HG02852 (cell line): Measurements from ENCODE around the gene IWS1.

Experiments
- ATAC-seq: cut with Tn5 transposase; IDR thresholded peaks from one replicate; pipeline ENCODE4 v1.9.1; 2021; ENCODE audit warnings: mild to moderate bottlenecking, moderate library complexity; ENCODE audit not compliant: unreplicated experiment

IWS1 gene

DNA sequence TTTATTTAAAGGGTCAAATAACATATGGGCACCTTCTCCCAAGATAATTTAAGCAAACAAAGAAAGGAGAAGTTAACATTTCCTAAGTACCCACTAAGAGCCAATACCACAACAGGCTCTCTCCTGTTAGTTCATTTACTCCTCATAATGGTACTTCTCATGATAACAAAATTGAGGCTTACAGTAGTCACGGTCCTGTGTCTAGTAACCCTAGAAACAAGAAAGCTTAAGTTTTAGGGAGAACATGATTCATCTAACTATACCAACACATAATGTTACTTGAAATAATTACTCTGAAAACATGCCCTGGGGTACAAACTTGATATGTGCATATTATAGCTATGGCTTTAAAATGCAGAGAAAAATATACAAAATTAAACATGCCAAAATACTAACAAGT is 19.8 kb downstream of the IWS1 start:
- ATAC-seq = no peak

GRCh38 chr2:127504552-127505430 is 21.5 kb downstream of the IWS1 start:
- ATAC-seq = no peak

GRCh38 chr2:127503491-127503890 is 22.8 kb downstream of the IWS1 start:
- ATAC-seq = no peak

DNA sequence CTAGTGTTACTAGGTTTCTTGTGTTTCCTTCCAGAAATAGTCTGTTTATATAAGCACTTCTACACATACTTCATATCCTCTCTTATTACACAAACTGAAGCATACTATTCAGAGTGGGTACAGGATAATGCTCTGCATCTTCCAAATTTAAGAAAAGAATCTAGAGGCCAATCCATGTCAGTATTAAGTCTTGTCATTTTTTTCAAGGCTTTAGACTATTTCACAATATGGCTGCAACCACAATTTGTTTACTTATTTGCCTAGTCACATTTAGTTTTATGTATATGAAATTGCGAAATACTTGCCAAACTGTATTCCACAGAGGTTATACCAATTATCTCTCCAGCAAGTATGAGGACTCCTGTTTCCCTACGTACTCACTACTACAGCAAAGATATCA is 27.9 kb downstream of the IWS1 start:
- ATAC-seq = no peak

DNA sequence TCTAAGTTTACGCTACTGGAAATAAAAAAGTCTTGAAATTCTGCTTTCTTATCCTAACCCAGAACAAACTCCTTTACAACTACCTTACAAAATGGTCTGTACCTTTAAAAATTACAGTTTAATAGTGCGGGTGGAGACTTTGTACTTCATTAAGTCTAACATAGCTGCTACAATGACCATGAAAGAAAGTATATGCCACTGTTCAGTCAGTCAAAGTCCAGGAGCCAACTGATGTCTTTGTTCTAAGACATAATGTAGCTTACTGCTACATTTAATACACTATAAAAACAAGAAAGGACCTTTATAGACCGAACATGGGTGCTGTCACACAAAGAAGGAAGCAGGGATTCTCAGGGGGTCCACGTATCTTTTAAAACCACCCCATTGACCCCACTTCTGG is 36.0 kb downstream of the IWS1 start:
- no peak for ATAC-seq

GRCh38 chr2:127486247-127487058 is 39.8 kb downstream of the IWS1 start:
- ATAC-seq = no peak

DNA sequence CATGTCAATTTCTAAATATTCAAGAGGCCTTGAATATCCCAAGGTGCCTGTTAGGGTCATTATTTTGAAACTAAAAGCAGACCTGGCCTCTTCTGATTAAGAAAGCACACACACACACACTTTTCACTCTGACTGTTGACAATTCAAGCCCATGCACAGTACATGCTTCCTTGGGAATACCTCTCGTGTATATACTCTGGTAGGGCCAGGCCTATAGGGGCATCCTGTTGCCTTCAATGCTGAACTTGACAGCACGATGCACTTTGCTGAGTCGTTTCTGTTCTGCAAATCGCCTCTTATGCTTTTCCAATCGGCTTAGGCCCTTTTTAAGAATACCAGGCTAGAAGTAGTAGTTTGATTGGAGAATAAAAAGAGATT is 40.6 kb downstream of the IWS1 start:
- ATAC-seq = no peak

GRCh38 chr2:127485051-127485693 is 41.1 kb downstream of the IWS1 start:
- no peak for ATAC-seq

DNA sequence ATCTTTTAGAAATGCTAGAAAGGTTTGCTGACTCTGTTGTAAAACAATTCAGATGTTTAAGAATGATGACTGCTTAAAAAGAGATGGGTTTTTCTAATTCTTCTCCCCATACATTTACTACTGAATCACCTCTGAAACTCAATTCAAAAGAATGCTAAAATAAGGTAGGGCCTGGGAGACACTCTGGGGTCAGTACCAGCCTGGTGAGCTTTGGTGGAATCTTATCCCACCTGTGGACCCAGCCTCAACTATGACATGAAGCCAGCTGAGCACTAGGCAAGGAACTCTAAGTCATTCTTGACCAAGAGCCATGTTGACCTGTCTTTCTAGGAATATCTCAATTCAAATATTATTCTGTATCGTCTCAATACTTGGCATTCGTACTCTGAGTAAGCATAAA is 44.3 kb downstream of the IWS1 start:
- ATAC-seq = no peak

- ATAC-seq = no peak
Observed at GRCh38 chr2:127479866-127480743, 46.2 kb downstream of the IWS1 start.

- ATAC-seq = no peak
Observed at GRCh38 chr2:127479219-127479825, 47.0 kb downstream of the IWS1 start.

- ATAC-seq = no peak
Observed at GRCh38 chr2:127475788-127476187, 50.5 kb downstream of the IWS1 start.

DNA sequence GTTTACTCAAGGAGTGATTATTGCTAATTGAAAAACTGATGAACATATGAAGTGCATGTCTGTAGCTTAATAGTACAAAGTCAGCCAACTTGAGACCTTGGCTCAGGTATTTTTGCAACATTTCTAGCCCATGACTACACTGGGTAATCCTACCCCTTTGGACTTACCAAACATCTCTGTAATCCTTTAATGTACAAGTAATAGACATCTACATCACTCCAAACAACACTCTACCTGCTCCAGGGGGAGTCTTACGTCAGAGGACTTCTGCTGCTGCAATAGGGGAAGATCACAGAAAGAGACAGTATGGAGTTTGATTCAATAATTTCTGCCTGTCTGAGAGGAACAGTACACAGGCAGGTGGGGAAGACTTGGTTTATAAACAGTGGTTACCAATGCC is 54.0 kb downstream of the IWS1 start:
- ATAC-seq = no peak

- no peak for ATAC-seq
Observed at GRCh38 chr2:127471286-127471988, 54.9 kb downstream of the IWS1 start.

DNA sequence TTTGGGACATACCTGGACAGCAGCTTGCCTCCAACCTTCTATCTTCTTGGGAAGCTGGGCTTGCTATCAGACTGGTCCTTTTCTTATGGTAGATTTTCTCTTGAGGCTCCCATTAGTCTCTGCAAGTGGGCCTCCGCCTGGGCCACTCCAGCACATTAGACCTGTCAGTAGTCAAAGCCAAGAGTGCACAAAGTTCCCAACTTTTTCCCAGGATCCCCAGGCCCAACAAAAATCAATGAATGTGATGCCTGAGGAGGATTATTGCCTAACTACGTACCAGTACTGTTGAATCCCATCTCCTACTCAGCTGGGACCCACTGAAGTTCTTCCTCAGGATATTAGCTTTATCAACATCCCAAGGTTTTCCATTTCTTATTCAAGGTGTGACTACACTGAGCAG is 56.3 kb downstream of the IWS1 start:
- no peak for ATAC-seq

- ATAC-seq = no peak
Observed at GRCh38 chr2:127469051-127469450, 57.2 kb downstream of the IWS1 start.

GRCh38 chr2:127465258-127465657 is 61.0 kb downstream of the IWS1 start:
- no peak for ATAC-seq

- ATAC-seq = no peak
Observed at GRCh38 chr2:127464470-127465257, 61.6 kb downstream of the IWS1 start.
